Thyroid gland (tissue), 4 donors: Measurements from ENCODE around the gene FAM171A2.

Source experiments
- CTCF ChIP-seq, 6 experiments: fragments of 200-600 bp in 3 of 6; fragments of 450-650 bp in 3 of 6; sonication (generic) in 3 of 6; IDR thresholded peaks; one replicate each; pipeline ENCODE4 v1.5.1; 2016 to 2019; ENCODE audit warnings: antibody characterized with exemption in 6 of 6, mild to moderate bottlenecking in 2 of 6, inconsistent platforms in 1 of 6, moderate library complexity in 1 of 6
- POLR2A ChIP-seq, 2 donors: fragments of 450-650 bp; IDR thresholded peaks; one replicate each; pipeline ENCODE4 v1.6.1; 2017; ENCODE audit warnings: antibody characterized with exemption in 2 of 2, mild to moderate bottlenecking in 2 of 2, moderate library complexity in 1 of 2

GRCh38 chr17:44331249-44331760 is 32.3 kb downstream of the FAM171A2 start:
- TF ChIP-seq POLR2A (IDR thresholded peaks at IDR 0.05) (no peak), CTCF (IDR thresholded peaks at IDR 0.05) (peak; percentile 65 to 78 (median 76))
